Placental pericyte (primary cell): ENCODE data around the gene FA2H. TPM values are rescaled to one million over a fixed set of nuclear protein-coding genes. Genes with fewer than 3 reads are reported as not detected.

Experiments
- total RNA-seq: library from RNA; depleted of rRNA; stranded (reverse); fragments of >200 nt; gene quantifications from 2 replicates; pipeline ENCODE4 v1.2.3, GENCODE V29; 2012

FA2H gene
- not detected in 2 replicates for total RNA-seq

GRCh38 chr16:74774223-74775139 is at the start of gene FA2H:
FA2H (minus strand) TSS chr16:74774820; CDS start chr16:74774755, 65 bp downstream.

GRCh38 chr16:74700438-74701225 is 74.0 kb downstream of the FA2H start, which contains the start of gene MLKL:
MLKL (minus strand) TSS chr16:74700862; CDS start chr16:74695757, 5,105 bp downstream.

GRCh38 chr16:74666425-74667254 is 108.0 kb downstream of the FA2H start, which contains the start of gene RFWD3:
RFWD3 (minus strand) TSS chr16:74666877; CDS start chr16:74661449, 5,428 bp downstream.

Other genes starting within 250 kb of the FA2H start
- 175 and 198 TPM in 2 replicates for gene GLG1, start 167.7 kb downstream of the FA2H start, total RNA-seq
- 17.9 and 61.6 TPM in 2 replicates for gene RFWD3, start 107.9 kb downstream of the FA2H start, total RNA-seq
- 3.7 and 14.9 TPM in 2 replicates for gene MLKL, start 74.0 kb downstream of the FA2H start, total RNA-seq
- gene WDR59, start 210.3 kb upstream of the FA2H start, total RNA-seq = 18.6 and 28.0 TPM in 2 replicates
- 18.6 and 26.3 TPM in 2 replicates for gene ZNRF1, start 224.2 kb upstream of the FA2H start, total RNA-seq